Erythroblast (primary cell): ENCODE data around the gene ARHGAP5.

Source experiments
- GATA1 ChIP-seq: IDR thresholded peaks from 2 replicates; pipeline ENCODE4 v1.6.1; 2011; ENCODE audit warnings: low read depth, mild to moderate bottlenecking, control low read depth, low read length, moderate library complexity
- POLR2A ChIP-seq: IDR thresholded peaks from 2 replicates; pipeline ENCODE4 v1.6.1; 2011; ENCODE audit warnings: mild to moderate bottlenecking, low read length

DNA sequence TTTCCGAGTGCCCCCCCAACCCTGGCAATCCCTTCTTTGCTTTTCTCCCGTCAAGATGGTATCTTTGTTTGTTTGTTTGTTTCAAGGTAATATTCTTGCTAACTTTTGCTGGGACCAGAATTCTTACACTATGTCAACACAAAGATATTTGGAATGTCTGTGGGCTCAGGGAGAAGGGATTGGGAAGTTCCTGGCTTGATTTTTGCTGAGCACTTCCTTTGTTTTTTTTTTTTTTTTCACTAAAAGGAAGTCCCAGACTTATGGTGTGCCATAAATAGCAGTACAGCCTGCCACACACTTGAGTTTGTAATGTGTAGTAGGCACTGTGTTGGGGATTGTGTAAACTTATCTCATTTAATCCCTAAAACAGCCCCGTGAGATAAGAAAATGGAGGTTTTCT lies 113.6 kb downstream of the ARHGAP5 start:
- TF ChIP-seq POLR2A (no peak), GATA1 (no peak)
